H1 (cell line): Measurements from ENCODE around the gene RARA. TPM values are rescaled to one million over a fixed set of nuclear protein-coding genes. Genes with fewer than 3 reads are reported as not detected.

Experiments used
- BACH1 ChIP-seq: IDR thresholded peaks from 2 replicates; pipeline ENCODE4 v1.6.1; 2012; ENCODE audit warnings: low read length, improper control_type of control experiment
- HDAC2 ChIP-seq, 2 experiments: fragments of 300-600 bp in 1 of 2; sonication (generic) in 1 of 2; IDR thresholded peaks; 2 replicates each; pipeline ENCODE4 v1.6.1; 2011 to 2012; ENCODE audit warnings: low read depth in 2 of 2, low read length in 2 of 2, mild to moderate bottlenecking in 2 of 2, moderate library complexity in 2 of 2, borderline replicate concordance in 1 of 2, inconsistent platforms in 1 of 2
- HDAC6 ChIP-seq: IDR thresholded peaks from one replicate; pipeline ENCODE4 v1.7.1; 2012; ENCODE audit warnings: low read depth, mild to moderate bottlenecking, inconsistent platforms, low read length, moderate library complexity
- MAX ChIP-seq: IDR thresholded peaks from 2 replicates; pipeline ENCODE4 v1.6.1; 2012; ENCODE audit warnings: inconsistent platforms
- RXRA ChIP-seq: IDR thresholded peaks from 2 replicates; pipeline ENCODE4 v1.6.1; 2011; ENCODE audit warnings: low read depth, mild to moderate bottlenecking, low read length, moderate library complexity; ENCODE audit not compliant: insufficient read depth
- SRF ChIP-seq: IDR thresholded peaks from 2 replicates; pipeline ENCODE4 v1.6.1; 2011; ENCODE audit warnings: mild to moderate bottlenecking, low read depth, low read length, moderate library complexity
- TAF7 ChIP-seq: optimal IDR thresholded peaks from 2 replicates; pipeline ENCODE3; 2011; ENCODE audit warnings: low read depth, mild to moderate bottlenecking, inconsistent platforms, low read length, moderate library complexity, borderline replicate concordance
- ZNF274 ChIP-seq: IDR thresholded peaks from 2 replicates; pipeline ENCODE4 v1.7.0; 2012; ENCODE audit warnings: low read length, borderline replicate concordance; ENCODE audit errors: extremely low read depth
- polyA plus RNA-seq, 7 experiments: library from polyadenylated mRNA; depleted of rRNA in 3 of 7; stranded (reverse) in 5 of 7; unstranded in 2 of 7; fragments of >200 nt in 5 of 7; fragments of 200-250 nt in 2 of 7; gene quantifications; 1 replicate in 5 of 7; 2 replicates in 1 of 7; 4 replicates in 1 of 7; pipeline versions ENCODE4 v1.2.1 to v1.2.3, GENCODE V29; 2011 to 2013; ENCODE audit warnings: missing spikeins in 2 of 7, mixed read lengths in 2 of 7
- total RNA-seq: library from RNA; stranded (reverse); fragmentation: NEBNext Ultra II Directional; extraction: Animal tissue kit (Norgen Biotek cat#: 25700); gene quantifications from 2 replicates; pipeline ENCODE4 v1.2.1, GENCODE V29; 2021
- TF ChIP-seq, protein P1 (sequence below): IDR thresholded peaks from 2 replicates; pipeline ENCODE4 v1.6.1; 2011; ENCODE audit warnings: low read depth, mild to moderate bottlenecking, low read length; ENCODE audit not compliant: insufficient read depth

RARA gene
- total and polyA plus RNA-seq, 2 of the 8 experiments (the other 6 are each of a cell fraction or from before 2014, with no cell fraction given) = 4.4 to 16.5 TPM

DNA sequence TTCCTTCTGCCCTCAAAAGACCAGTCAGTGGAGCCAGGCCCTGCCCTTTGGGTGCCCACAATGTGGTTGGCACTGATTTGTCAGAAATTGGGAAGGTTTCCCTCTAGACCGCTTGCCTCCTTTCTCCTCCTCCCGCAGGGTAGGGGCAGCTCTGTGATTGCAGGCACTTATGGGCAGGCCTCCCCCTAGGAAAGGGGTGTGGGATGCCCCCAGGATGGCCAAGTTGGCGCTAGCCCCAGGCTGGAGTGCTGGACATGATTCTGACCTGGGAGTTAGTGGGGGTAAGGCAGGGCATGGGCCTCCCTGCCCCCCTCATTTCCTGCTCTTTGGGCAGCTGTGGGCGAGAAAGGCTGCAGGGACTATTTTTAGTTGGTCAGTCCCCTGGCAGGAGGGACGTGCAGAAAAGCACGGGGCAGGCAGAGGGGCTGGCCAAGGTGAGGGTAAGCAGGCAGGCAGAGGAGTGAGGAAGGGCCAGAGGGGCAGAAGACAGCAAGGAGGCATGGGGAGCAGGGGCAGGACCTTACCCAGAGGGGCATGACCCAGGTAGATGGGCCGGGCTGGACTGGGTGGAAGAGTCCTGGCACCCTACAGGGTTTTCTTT, 3.3 kb downstream of the RARA start (continued):
- TF ChIP-seq, protein P1, sequence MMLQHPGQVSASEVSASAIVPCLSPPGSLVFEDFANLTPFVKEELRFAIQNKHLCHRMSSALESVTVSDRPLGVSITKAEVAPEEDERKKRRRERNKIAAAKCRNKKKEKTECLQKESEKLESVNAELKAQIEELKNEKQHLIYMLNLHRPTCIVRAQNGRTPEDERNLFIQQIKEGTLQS = no peak
- TF ChIP-seq MAX (no peak), SRF (no peak), BACH1 (no peak), HDAC2 (IDR thresholded peaks at IDR 0.05; ENCODE audit: borderline replicate concordance in 1 of 2, low read depth in 2 of 2, low read length in 2 of 2) (no peak), RXRA (no peak), ZNF274 (no peak), TAF7 (no peak), HDAC6 (no peak)
- TF ChIP-seq, all 59 proteins: peak for 0
